NCI-H2081 (cell line): ENCODE results near the gene OR12D3.
"Not testable (repeated sequence)": the region's sequence is repeated elsewhere in the genome, so short reads cannot be mapped to it uniquely, and the experiment has no call there.

ENCODE experiments used
- DNase-seq, 2 experiments: peaks; one replicate each; lab custom pipeline; 2025; lab: John Stamatoyannopoulos, UW

The OR12D3 gene

GRCh38 chr6:29375191-29375590 is at the start of gene OR12D3:
Gene OR12D3 (minus strand): TSS chr6:29375291. CDS start chr6:29375287, 4 bp downstream.
- no peak for DNase-seq

GRCh38 chr6:29424575-29424974 is 49.5 kb upstream of the OR12D3 start:
- DNase-seq = no peak

GRCh38 chr6:29424168-29424567 is 49.1 kb upstream of the OR12D3 start:
- no peak for DNase-seq

- DNase-seq = no peak
Measured at GRCh38 chr6:29419516-29419915, 44.4 kb upstream of the OR12D3 start.

GRCh38 chr6:29414588-29414987 is 39.5 kb upstream of the OR12D3 start, which contains the start of gene OR12D1:
Gene OR12D1 (plus strand): TSS chr6:29414928.
- DNase-seq = no peak

- DNase-seq = no peak
Measured at GRCh38 chr6:29403801-29404200, 28.7 kb upstream of the OR12D3 start.

- DNase-seq = no peak
Measured at GRCh38 chr6:29399525-29399924, 24.4 kb upstream of the OR12D3 start.

GRCh38 chr6:29395331-29395730 is 20.2 kb upstream of the OR12D3 start, which contains the start of gene OR12D2:
Gene OR12D2 (plus strand): TSS chr6:29395631. CDS start chr6:29396700, 1,069 bp downstream.
- DNase-seq = no peak

- no peak for DNase-seq
Measured at GRCh38 chr6:29388533-29388932, 13.4 kb upstream of the OR12D3 start.

- no peak for DNase-seq
Measured at GRCh38 chr6:29376003-29376402, 912 bp upstream of the OR12D3 start.

- DNase-seq = no peak
Measured at GRCh38 chr6:29368765-29369164, 6.3 kb downstream of the OR12D3 start, which contains the start of gene OR5V1. Gene OR5V1 (minus strand): TSS chr6:29368865. CDS start chr6:29356195, 12,670 bp downstream.

- no peak for DNase-seq
Measured at GRCh38 chr6:29355603-29356002, 19.5 kb downstream of the OR12D3 start.

- DNase-seq = no peak
Measured at GRCh38 chr6:29354980-29355379, 20.1 kb downstream of the OR12D3 start.

GRCh38 chr6:29349348-29349747 is 25.7 kb downstream of the OR12D3 start:
- DNase-seq = not testable (repeated sequence)

GRCh38 chr6:29345380-29345779 is 29.7 kb downstream of the OR12D3 start:
- DNase-seq = no peak

GRCh38 chr6:29336269-29336668 is 38.8 kb downstream of the OR12D3 start:
- DNase-seq = no peak

- no peak for DNase-seq
Measured at GRCh38 chr6:29332676-29333075, 42.4 kb downstream of the OR12D3 start.

GRCh38 chr6:29325777-29326176 is 49.3 kb downstream of the OR12D3 start:
- no peak for DNase-seq
